ENCODE results near the gene DENND1C. TPM values are rescaled to one million over a fixed set of nuclear protein-coding genes. Genes with fewer than 3 reads are reported as not detected.
"Not testable (repeated sequence)": the region's sequence is repeated elsewhere in the genome, so short reads cannot be mapped to it uniquely, and the experiment has no call there.

The DENND1C gene
- total RNA-seq, 1 experiment from 2014 or later: not detected

GRCh38 chr19:6431891-6432290 is 49.7 kb downstream of the DENND1C start:
- POLR2A ChIA-PET (ENCODE audit: unreplicated experiment): no interaction called here
- no peaks in the 10 kb centered on the region for H3K4me1 ChIP-seq (ENCODE audit: insufficient read depth, low read length)

GRCh38 chr19:6429419-6430221 is 52.0 kb downstream of the DENND1C start:
- no peaks in the 10 kb centered on the region for H3K9me2 ChIP-seq (replicated peaks; ENCODE audit: low read length)
- H3K9me3 ChIP-seq (ENCODE audit: low read length): no peaks in the 10 kb centered on the region
- no peaks in the 10 kb centered on the region for H3F3A ChIP-seq (ENCODE audit: low read length, unreplicated experiment)
- H3K4me1 ChIP-seq (ENCODE audit: insufficient read depth, low read length): peaks cover 5% of the 10 kb centered on the region; the same call in 1 of the 2 replicates
- H2AFZ ChIP-seq (ENCODE audit: low read length): peak overlapping the region; percentile 60
- H3K4me2 ChIP-seq (ENCODE audit: low read length): peak overlapping the region; percentile 23; the same call in 1 of the 2 replicates
- H3K9ac ChIP-seq (ENCODE audit: low read length): no peak overlapping the region
- BruUV-seq (replicated peaks): no TSS peak
- intact Hi-C loops (cut with micrococcal nuclease): loop anchor here (5.0 kb wide), 1 partner anchor 302 kb away; no protein-coding TSS in a partner anchor
- H3K79me2 ChIP-seq (ENCODE audit: low read length): no peaks in the 10 kb centered on the region
- ChIA-PET POLR2A (ENCODE audit: unreplicated experiment) (no interaction called here), CTCF (no interaction called here)
- no peak overlapping the region for H3K4me3 ChIP-seq (ENCODE audit: low read length)
- no peaks in the 10 kb centered on the region for H4K20me1 ChIP-seq (ENCODE audit: low read length)
- TF ChIP-seq EZH2 (IDR thresholded peaks at IDR 0.05; ENCODE audit: low read length, unreplicated experiment) (no peak), CTCF (conservative IDR thresholded peaks at IDR 0.05; ENCODE audit: low read depth, low read length) (no peak), EZH2phosphoT487 (IDR thresholded peaks at IDR 0.05; ENCODE audit: borderline replicate concordance, low read length) (no peak)
- DNase-seq (peak; percentile 19), ATAC-seq (no peak)
- no peaks in the 10 kb centered on the region for H3K27me3 ChIP-seq (ENCODE audit: low read length)
- H3K27ac ChIP-seq (ENCODE audit: low read length): no peak overlapping the region
- no peaks in the 10 kb centered on the region for H3K36me3 ChIP-seq (ENCODE audit: low read depth, low read length)

More at GRCh38 chr19:6431891-6432290, 49.7 kb downstream of the DENND1C start:
- CTCF ChIA-PET: no interaction called here
- H3K9me2 ChIP-seq (replicated peaks; ENCODE audit: low read length): no peaks in the 10 kb centered on the region
- no peaks in the 10 kb centered on the region for H3K79me2 ChIP-seq (ENCODE audit: low read length)
- no peak overlapping the region for H3K27ac ChIP-seq (ENCODE audit: low read length)
- no peaks in the 10 kb centered on the region for H4K20me1 ChIP-seq (ENCODE audit: low read length)
- ATAC-seq (no peak), DNase-seq (no peak)
- no peak overlapping the region for H2AFZ ChIP-seq (ENCODE audit: low read length)
- no peak overlapping the region for H3K9ac ChIP-seq (ENCODE audit: low read length)
- no peaks in the 10 kb centered on the region for H3K36me3 ChIP-seq (ENCODE audit: low read depth, low read length)
- TF ChIP-seq EZH2phosphoT487 (IDR thresholded peaks at IDR 0.05; ENCODE audit: borderline replicate concordance, low read length) (no peak), CTCF (conservative IDR thresholded peaks at IDR 0.05; ENCODE audit: low read depth, low read length) (no peak), EZH2 (IDR thresholded peaks at IDR 0.05; ENCODE audit: low read length, unreplicated experiment) (no peak)
- BruUV-seq (replicated peaks): no TSS peak
- intact Hi-C loops (cut with micrococcal nuclease): no loop called here
- no peak overlapping the region for H3K4me3 ChIP-seq (ENCODE audit: low read length)
- H3K9me3 ChIP-seq (ENCODE audit: low read length): no peaks in the 10 kb centered on the region
- H3K27me3 ChIP-seq (ENCODE audit: low read length): no peaks in the 10 kb centered on the region
- H3F3A ChIP-seq (ENCODE audit: low read length, unreplicated experiment): no peaks in the 10 kb centered on the region
- H3K4me2 ChIP-seq (ENCODE audit: low read length): no peak overlapping the region

- H4K20me1 ChIP-seq (ENCODE audit: low read length); POLR2A ChIA-PET (ENCODE audit: unreplicated experiment); DNase-seq; ATAC-seq; H3K4me2 ChIP-seq (ENCODE audit: low read length); H3K9ac ChIP-seq (ENCODE audit: low read length); H3K79me2 ChIP-seq (ENCODE audit: low read length); BruUV-seq (replicated peaks); H3F3A ChIP-seq (ENCODE audit: low read length, unreplicated experiment); H3K9me3 ChIP-seq (ENCODE audit: low read length); H3K36me3 ChIP-seq (ENCODE audit: low read depth, low read length); H3K27me3 ChIP-seq (ENCODE audit: low read length); H3K4me3 ChIP-seq (ENCODE audit: low read length); H3K9me2 ChIP-seq (replicated peaks; ENCODE audit: low read length); H3K4me1 ChIP-seq (ENCODE audit: insufficient read depth, low read length); H3K27ac ChIP-seq (ENCODE audit: low read length); CTCF ChIA-PET: not testable (repeated sequence)
- peak overlapping the region; percentile 60; the same call in 1 of the 2 replicates for H2AFZ ChIP-seq (ENCODE audit: low read length)
- intact Hi-C loops (cut with micrococcal nuclease): loop anchor here (5.0 kb wide), 1 partner anchor 302 kb away; no protein-coding TSS in a partner anchor
These were observed 52.7 kb downstream of the DENND1C start for GRCh38 chr19:6428692-6429418.
